Fibroblast of pulmonary artery (primary cell): ENCODE data around the gene RNF225.

ENCODE experiments used
- DNase-seq: peaks from one replicate; pipeline ENCODE4 v3.0.0-alpha.2; 2010; ENCODE audit warnings: low read depth
- H3K4me3 ChIP-seq: replicated peaks from 2 replicates; pipeline ENCODE4 v1.5.1; 2011; ENCODE audit warnings: low read depth, mild to moderate bottlenecking, control low read depth, low read length, moderate library complexity
- CTCF ChIP-seq: IDR thresholded peaks from 2 replicates; pipeline ENCODE4 v1.5.1; 2011; ENCODE audit warnings: mild to moderate bottlenecking, control low read depth, low read length, inconsistent platforms; ENCODE audit errors: missing control alignments

Gene RNF225

DNA sequence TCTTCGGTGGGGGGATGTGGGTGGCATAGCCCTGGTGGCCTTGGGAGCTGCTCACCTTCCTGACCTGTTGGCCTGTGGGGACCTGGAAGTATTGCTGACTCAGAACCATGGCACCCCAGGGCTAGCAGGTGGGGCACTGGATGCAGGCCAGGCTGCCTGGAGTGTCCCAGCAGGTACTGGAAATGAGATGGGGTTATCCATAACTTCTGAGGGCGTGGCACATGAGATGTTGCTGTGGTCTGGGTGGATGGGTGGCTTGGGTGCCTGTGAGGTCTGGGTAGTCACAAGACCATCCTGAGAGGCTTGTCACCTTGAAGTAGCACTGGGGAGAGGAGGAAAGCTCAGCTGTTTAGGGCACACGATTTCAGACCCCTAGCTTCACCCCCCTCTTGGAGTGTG is 636 bp upstream of the RNF225 start:
- DNase-seq, result no peak
- H3K4me3 ChIP-seq, result no peak overlapping the region
- no peak for TF ChIP-seq CTCF

GRCh38 chr19:58395979-58396627 is 647 bp downstream of the RNF225 start:
- H3K4me3 ChIP-seq, result no peak overlapping the region
- no peak for DNase-seq
- no peak for TF ChIP-seq CTCF

DNA sequence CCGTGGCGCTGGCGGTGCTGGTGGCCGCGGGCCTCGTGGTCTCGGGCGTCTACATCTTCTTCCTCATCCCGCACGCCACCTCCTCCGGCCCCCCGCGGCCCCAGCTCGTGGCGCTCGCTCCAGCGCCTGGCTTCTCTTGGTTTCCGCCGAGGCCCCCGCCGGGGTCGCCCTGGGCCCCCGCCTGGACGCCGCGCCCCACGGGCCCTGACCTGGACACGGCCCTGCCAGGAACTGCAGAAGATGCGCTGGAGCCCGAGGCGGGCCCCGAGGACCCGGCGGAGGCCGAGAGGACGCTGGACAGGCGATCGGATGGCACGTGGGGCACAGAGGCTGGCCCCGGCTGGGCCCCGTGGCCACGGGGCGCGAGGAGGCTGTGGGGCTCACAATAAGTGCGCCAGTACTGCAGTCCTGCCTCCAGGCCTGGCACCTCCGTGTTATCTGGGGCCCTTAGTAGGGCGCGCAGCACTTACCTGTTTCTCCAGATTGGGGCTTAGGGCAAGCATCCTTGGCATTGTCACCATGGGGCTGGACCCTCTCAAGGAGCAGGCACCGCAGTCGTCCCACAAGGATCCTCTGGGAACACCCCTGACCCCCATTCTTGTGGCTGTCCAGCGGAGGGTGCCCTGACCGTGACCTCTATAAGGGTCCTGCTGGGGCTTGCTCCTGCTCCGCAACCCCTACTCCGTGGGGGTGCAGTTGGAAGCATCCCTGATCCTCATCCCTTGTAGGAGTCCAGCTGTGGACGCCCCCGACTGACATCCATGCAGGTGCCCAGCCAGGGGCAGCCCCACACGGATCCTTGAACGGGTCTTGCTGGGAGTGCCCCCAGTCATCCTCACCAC is 1.5 kb downstream of the RNF225 start:
- TF ChIP-seq CTCF, result no peak
- no peak overlapping the region for H3K4me3 ChIP-seq
- no peak for DNase-seq

- DNase-seq, result no peak
- no peak overlapping the region for H3K4me3 ChIP-seq
- no peak for TF ChIP-seq CTCF
Observed at GRCh38 chr19:58397533-58398037, 2.1 kb downstream of the RNF225 start.

DNA sequence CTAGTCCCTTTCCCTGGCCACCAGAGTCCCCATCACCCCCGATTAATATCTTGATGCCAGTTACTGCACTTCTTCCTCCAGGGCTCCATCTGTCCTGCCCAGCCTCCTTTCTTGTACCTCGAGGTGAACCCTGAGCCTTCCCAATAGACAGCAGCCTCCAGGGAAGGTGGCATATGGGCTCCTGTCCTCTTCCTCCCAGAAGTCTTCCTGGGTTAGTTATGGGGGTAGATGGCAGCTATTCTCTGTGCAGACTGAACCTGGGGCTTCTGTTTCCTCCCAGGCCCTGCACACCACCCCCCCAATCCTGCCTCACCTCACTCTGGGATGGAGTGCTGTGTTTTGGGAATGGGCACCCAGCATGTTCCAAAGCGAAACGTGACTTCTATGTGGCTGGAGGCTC is 2.6 kb downstream of the RNF225 start:
- no peak for DNase-seq
- no peak for TF ChIP-seq CTCF
- H3K4me3 ChIP-seq, result no peak overlapping the region

DNA sequence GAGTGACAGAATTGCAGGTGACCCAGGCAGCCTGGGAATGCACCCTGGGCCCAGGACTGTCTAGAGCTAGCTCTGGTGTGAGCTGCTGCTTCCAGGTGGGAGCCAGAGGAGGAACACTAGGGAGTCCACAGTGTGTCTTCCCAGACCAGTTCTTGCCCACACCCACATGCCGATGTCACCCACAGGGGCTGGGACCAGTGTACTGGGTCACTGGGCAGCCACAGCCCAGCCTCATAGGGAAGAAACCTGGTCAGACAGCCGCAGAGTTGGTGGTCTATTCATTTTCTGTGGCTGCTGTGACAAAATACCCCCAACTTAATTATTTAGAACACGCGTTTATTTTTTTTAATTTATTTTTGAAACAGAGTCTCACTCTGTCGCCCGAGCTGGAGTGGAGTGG is 3.1 kb downstream of the RNF225 start:
- TF ChIP-seq CTCF, result no peak
- no peak overlapping the region for H3K4me3 ChIP-seq
- no peak for DNase-seq

- H3K4me3 ChIP-seq, result no peak overlapping the region
- no peak for DNase-seq
- no peak for TF ChIP-seq CTCF
Observed at GRCh38 chr19:58399903-58400302, 4.4 kb downstream of the RNF225 start.
